HepG2 (cell line): ENCODE results near the gene MRPL58. TPM values are rescaled to one million over a fixed set of nuclear protein-coding genes. Genes with fewer than 3 reads are reported as not detected.
A peak's percentile ranks its signal among the peaks of the same experiment; 100 is the strongest.

Experiments used
- AGO2 ChIP-seq: fragments of 200-400 bp; formaldehyde crosslinking; optimal IDR thresholded peaks from 2 replicates; pipeline ENCODE3; 2017; ENCODE audit warnings: mild to moderate bottlenecking, low read depth, low read length, moderate library complexity
- ARNT2 ChIP-seq: sonication (generic); formaldehyde crosslinking; IDR thresholded peaks from 2 replicates; pipeline ENCODE4 v1.8.0; 2022; ENCODE audit warnings: mild to moderate bottlenecking, low read depth, missing genetic modification reagents, moderate library complexity
- HOXA3 ChIP-seq: sonication (generic); formaldehyde crosslinking; IDR thresholded peaks from 2 replicates; pipeline ENCODE4 v1.5.0; 2020; ENCODE audit warnings: missing genetic modification reagents
- HOXA7 ChIP-seq: sonication (generic); formaldehyde crosslinking; IDR thresholded peaks from 2 replicates; pipeline ENCODE4 v1.8.1; 2022; ENCODE audit warnings: mild to moderate bottlenecking, missing genetic modification reagents, moderate library complexity
- IKZF4 ChIP-seq: sonication (generic); formaldehyde crosslinking; IDR thresholded peaks from 2 replicates; pipeline ENCODE4 v1.5.1; 2020; ENCODE audit warnings: borderline replicate concordance, mild to moderate bottlenecking, low read depth, missing genetic modification reagents; ENCODE audit errors: not compliant biosample characterization
- KLF16 ChIP-seq, 2 experiments: sonication (generic) in 1 of 2; formaldehyde crosslinking in 1 of 2; IDR thresholded peaks; 2 replicates each; pipeline versions ENCODE4 v1.6.1 to v1.8.0; 2016 to 2023; ENCODE audit warnings: missing genetic modification reagents in 2 of 2, missing compliant biosample characterization in 1 of 2
- MBD4 ChIP-seq: IDR thresholded peaks from 2 replicates; pipeline ENCODE4 v1.6.1; 2012; ENCODE audit warnings: low read length, inconsistent platforms, borderline replicate concordance
- NCOA1 ChIP-seq: sonication (generic); formaldehyde crosslinking; IDR thresholded peaks from 2 replicates; pipeline ENCODE4 v1.9.0; 2021; ENCODE audit warnings: missing genetic modification reagents
- SIN3A ChIP-seq: IDR thresholded peaks from 2 replicates; pipeline ENCODE4 v1.6.1; 2011; ENCODE audit warnings: low read depth, mild to moderate bottlenecking, control low read depth, low read length, borderline replicate concordance
- ZC3H13 ChIP-seq: sonication (generic); formaldehyde crosslinking; IDR thresholded peaks from 2 replicates; pipeline ENCODE4 v1.8.1; 2023; ENCODE audit warnings: mild to moderate bottlenecking, missing genetic modification reagents, moderate library complexity
- ZFP41 ChIP-seq: sonication (generic); formaldehyde crosslinking; IDR thresholded peaks from 2 replicates; pipeline ENCODE4 v1.4.0; 2020; ENCODE audit warnings: mild to moderate bottlenecking, missing genetic modification reagents, borderline replicate concordance
- ZNF10 ChIP-seq: sonication (generic); formaldehyde crosslinking; IDR thresholded peaks from 2 replicates; pipeline ENCODE4 v1.4.0; 2020; ENCODE audit warnings: mild to moderate bottlenecking, low read depth, missing genetic modification reagents, borderline replicate concordance
- ZNF24 ChIP-seq: fragments of 450-650 bp; IDR thresholded peaks from 2 replicates; pipeline ENCODE4 v1.6.1; 2017; ENCODE audit warnings: antibody characterized with exemption, mild to moderate bottlenecking
- ZNF33B ChIP-seq: sonication (generic); formaldehyde crosslinking; IDR thresholded peaks from 2 replicates; pipeline ENCODE4 v1.5.1; 2020; ENCODE audit warnings: mild to moderate bottlenecking, missing genetic modification reagents
- ZNF550 ChIP-seq: sonication (generic); formaldehyde crosslinking; IDR thresholded peaks from 2 replicates; pipeline ENCODE4 v1.4.0; 2020; ENCODE audit warnings: mild to moderate bottlenecking, missing genetic modification reagents, borderline replicate concordance
- ZNF720 ChIP-seq: sonication (generic); formaldehyde crosslinking; IDR thresholded peaks from 2 replicates; pipeline ENCODE4 v1.4.0; 2020; ENCODE audit warnings: missing genetic modification reagents
- polyA plus RNA-seq, 8 experiments: library from polyadenylated mRNA; depleted of rRNA in 3 of 8; stranded (reverse) in 7 of 8; unstranded in 1 of 8; fragments of >200 nt; fragmentation: Illumina TruSeq in 4 of 8; extraction: Trizol in 4 of 8; gene quantifications; 2 replicates each; pipeline versions ENCODE4 v1.2.1 to v1.2.3, GENCODE V29; 2011 to 2016; ENCODE audit warnings: low read depth in 4 of 8, missing spikeins in 1 of 8, mixed read lengths in 1 of 8; ENCODE audit not compliant: insufficient read depth in 1 of 8
- total RNA-seq, 5 experiments: library from RNA; depleted of rRNA; stranded (reverse); fragments of >200 nt; fragmentation: Illumina TruSeq; extraction: Trizol; gene quantifications; 2 replicates each; pipeline ENCODE4 v1.2.3, GENCODE V29; 2016; ENCODE audit warnings: low read depth in 1 of 5
- TF ChIP-seq, protein P1 (sequence below): sonication (generic); formaldehyde crosslinking; IDR thresholded peaks from 2 replicates; pipeline ENCODE4 v1.5.0; 2020; ENCODE audit warnings: mild to moderate bottlenecking, missing genetic modification reagents
- TF ChIP-seq, protein P2 (sequence below): IDR thresholded peaks from 2 replicates; pipeline ENCODE4 v1.6.1; 2016
- TF ChIP-seq, protein P3 (sequence below): sonication (generic); formaldehyde crosslinking; IDR thresholded peaks from 2 replicates; pipeline ENCODE4 v1.9.0; 2021; ENCODE audit warnings: missing genetic modification reagents, borderline replicate concordance
- TF ChIP-seq, protein P4 (sequence below): sonication (generic); formaldehyde crosslinking; IDR thresholded peaks from 2 replicates; pipeline ENCODE4 v1.4.0; 2020; ENCODE audit warnings: missing genetic modification reagents
- TF ChIP-seq, protein P5 (sequence below): sonication (generic); formaldehyde crosslinking; IDR thresholded peaks from 2 replicates; pipeline ENCODE4 v1.4.0; 2020; ENCODE audit warnings: missing genetic modification reagents

Gene MRPL58
- total and polyA plus RNA-seq, 2 of the 13 experiments (the other 11 are each of a cell fraction or from before 2014, with no cell fraction given), result 44.9 to 68.9 TPM

DNA sequence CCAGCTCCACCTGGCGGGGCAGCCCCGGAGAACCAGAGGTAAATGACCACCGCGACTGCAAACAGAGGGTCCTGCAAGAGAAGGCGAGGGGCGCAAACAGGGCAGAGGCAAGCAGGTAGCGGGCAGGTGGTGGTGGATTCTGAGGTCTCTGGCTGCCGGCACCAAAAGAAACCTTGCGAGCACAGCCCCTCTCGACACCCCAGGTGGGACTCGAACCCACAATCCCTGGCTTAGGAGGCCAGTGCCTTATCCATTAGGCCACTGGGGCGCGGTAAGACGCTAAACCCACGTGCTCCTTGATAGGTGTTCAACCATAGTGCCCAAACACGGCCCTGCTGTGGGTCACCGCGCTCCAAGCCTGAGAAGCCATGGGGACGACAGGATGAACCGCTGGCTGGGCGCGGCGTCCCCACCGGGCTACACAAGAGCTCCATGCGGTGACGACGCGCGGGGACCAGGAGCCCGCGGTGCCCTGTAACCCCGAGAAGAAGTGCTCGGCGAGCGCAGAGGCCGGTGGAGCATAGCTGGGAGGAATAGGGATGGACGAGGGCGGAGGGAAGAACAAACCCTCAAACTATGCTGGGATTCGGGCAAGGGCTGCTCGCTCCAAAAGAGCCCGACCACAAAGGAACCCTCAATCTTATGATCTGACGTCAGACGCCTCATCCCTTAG lies 21.9 kb downstream of the MRPL58 start (continued):
- TF ChIP-seq, protein P1, sequence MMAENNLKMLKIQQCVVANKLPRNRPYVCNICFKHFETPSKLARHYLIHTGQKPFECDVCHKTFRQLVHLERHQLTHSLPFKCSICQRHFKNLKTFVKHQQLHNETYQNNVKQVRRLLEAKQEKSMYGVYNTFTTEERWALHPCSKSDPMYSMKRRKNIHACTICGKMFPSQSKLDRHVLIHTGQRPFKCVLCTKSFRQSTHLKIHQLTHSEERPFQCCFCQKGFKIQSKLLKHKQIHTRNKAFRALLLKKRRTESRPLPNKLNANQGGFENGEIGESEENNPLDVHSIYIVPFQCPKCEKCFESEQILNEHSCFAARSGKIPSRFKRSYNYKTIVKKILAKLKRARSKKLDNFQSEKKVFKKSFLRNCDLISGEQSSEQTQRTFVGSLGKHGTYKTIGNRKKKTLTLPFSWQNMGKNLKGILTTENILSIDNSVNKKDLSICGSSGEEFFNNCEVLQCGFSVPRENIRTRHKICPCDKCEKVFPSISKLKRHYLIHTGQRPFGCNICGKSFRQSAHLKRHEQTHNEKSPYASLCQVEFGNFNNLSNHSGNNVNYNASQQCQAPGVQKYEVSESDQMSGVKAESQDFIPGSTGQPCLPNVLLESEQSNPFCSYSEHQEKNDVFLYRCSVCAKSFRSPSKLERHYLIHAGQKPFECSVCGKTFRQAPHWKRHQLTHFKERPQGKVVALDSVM (CRISPR knock-in tag), result no peak; the same call in 1 of the 2 replicates
- TF ChIP-seq, protein P2, sequence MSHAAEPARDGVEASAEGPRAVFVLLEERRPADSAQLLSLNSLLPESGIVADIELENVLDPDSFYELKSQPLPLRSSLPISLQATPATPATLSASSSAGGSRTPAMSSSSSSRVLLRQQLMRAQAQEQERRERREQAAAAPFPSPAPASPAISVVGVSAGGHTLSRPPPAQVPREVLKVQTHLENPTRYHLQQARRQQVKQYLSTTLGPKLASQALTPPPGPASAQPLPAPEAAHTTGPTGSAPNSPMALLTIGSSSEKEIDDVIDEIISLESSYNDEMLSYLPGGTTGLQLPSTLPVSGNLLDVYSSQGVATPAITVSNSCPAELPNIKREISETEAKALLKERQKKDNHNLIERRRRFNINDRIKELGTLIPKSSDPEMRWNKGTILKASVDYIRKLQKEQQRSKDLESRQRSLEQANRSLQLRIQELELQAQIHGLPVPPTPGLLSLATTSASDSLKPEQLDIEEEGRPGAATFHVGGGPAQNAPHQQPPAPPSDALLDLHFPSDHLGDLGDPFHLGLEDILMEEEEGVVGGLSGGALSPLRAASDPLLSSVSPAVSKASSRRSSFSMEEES (CRISPR knock-in tag), result peak; percentile 91
- TF ChIP-seq HOXA3 (CRISPR knock-in tag), result peak; percentile 91
- no peak for TF ChIP-seq ZC3H13 (CRISPR knock-in tag)
- TF ChIP-seq NCOA1 (CRISPR knock-in tag), result peak; percentile 89
- TF ChIP-seq ZNF550 (CRISPR knock-in tag), result no peak
- TF ChIP-seq, protein P3, sequence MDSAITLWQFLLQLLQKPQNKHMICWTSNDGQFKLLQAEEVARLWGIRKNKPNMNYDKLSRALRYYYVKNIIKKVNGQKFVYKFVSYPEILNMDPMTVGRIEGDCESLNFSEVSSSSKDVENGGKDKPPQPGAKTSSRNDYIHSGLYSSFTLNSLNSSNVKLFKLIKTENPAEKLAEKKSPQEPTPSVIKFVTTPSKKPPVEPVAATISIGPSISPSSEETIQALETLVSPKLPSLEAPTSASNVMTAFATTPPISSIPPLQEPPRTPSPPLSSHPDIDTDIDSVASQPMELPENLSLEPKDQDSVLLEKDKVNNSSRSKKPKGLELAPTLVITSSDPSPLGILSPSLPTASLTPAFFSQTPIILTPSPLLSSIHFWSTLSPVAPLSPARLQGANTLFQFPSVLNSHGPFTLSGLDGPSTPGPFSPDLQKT, result peak; percentile 55; the same call in 1 of the 2 replicates
- TF ChIP-seq, protein P4, sequence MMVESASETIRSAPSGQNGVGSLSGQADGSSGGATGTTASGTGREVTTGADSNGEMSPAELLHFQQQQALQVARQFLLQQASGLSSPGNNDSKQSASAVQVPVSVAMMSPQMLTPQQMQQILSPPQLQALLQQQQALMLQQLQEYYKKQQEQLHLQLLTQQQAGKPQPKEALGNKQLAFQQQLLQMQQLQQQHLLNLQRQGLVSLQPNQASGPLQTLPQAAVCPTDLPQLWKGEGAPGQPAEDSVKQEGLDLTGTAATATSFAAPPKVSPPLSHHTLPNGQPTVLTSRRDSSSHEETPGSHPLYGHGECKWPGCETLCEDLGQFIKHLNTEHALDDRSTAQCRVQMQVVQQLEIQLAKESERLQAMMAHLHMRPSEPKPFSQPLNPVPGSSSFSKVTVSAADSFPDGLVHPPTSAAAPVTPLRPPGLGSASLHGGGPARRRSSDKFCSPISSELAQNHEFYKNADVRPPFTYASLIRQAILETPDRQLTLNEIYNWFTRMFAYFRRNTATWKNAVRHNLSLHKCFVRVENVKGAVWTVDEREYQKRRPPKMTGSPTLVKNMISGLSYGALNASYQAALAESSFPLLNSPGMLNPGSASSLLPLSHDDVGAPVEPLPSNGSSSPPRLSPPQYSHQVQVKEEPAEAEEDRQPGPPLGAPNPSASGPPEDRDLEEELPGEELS, result peak; percentile 53; the same call in 1 of the 2 replicates
- TF ChIP-seq ZFP41 (CRISPR knock-in tag), result peak; percentile 93; the same call in 1 of the 2 replicates
- no peak for TF ChIP-seq ZNF720 (CRISPR knock-in tag)
- peak; percentile 60; the same call in 1 of the 2 replicates for TF ChIP-seq ARNT2
- TF ChIP-seq ZNF10 (CRISPR knock-in tag), result 0 out of 2 replicates have a peak, but pooled peaks have one; percentile 71
- TF ChIP-seq AGO2, result no peak
- no peak for TF ChIP-seq ZNF33B (CRISPR knock-in tag)
- TF ChIP-seq SIN3A, result no peak
- TF ChIP-seq, protein P5, sequence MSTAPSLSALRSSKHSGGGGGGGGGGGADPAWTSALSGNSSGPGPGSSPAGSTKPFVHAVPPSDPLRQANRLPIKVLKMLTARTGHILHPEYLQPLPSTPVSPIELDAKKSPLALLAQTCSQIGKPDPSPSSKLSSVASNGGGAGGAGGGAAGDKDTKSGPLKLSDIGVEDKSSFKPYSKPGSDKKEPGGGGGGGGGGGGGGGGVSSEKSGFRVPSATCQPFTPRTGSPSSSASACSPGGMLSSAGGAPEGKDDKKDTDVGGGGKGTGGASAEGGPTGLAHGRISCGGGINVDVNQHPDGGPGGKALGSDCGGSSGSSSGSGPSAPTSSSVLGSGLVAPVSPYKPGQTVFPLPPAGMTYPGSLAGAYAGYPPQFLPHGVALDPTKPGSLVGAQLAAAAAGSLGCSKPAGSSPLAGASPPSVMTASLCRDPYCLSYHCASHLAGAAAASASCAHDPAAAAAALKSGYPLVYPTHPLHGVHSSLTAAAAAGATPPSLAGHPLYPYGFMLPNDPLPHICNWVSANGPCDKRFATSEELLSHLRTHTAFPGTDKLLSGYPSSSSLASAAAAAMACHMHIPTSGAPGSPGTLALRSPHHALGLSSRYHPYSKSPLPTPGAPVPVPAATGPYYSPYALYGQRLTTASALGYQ (CRISPR knock-in tag), result peak; percentile 22
- TF ChIP-seq KLF16 (CRISPR knock-in tag; IDR thresholded peaks at IDR 0.05), result peak in 1 of 2 experiments; percentile 58; a peak in 2 of 4 replicates
- TF ChIP-seq MBD4, result no peak
- no peak for TF ChIP-seq IKZF4 (CRISPR knock-in tag)
- no peak for TF ChIP-seq HOXA7
- peak; percentile 95 for TF ChIP-seq ZNF24
